ENCODE measurements around the gene SF3A2. TPM values are rescaled to one million over a fixed set of nuclear protein-coding genes. Genes with fewer than 3 reads are reported as not detected.

The SF3A2 gene
- total RNA-seq, 1 donor from 2014 or later, result 37.6 TPM

GRCh38 chr19:2261438-2262172 is 25.0 kb downstream of the SF3A2 start:
- Histone ChIP-seq H3K4me1 (ENCODE audit: control insufficient read depth in 3 of 3, insufficient read depth in 3 of 3, low read length in 3 of 3) (peaks cover 3 to 17% (median 7%) of the 10 kb centered on the region in 3 donors), H3K9me3 (ENCODE audit: control insufficient read depth in 3 of 3, low read length in 3 of 3) (no peaks in the 10 kb centered on the region), H3K4me3 (ENCODE audit: low read length in 3 of 3) (no peak overlapping the region), H3K9ac (ENCODE audit: low read depth in 1 of 3, low read length in 3 of 3) (no peak overlapping the region), H3K27me3 (ENCODE audit: control insufficient read depth in 3 of 3, insufficient read depth in 3 of 3, low read length in 3 of 3) (no peaks in the 10 kb centered on the region), H3K36me3 (ENCODE audit: control insufficient read depth in 3 of 3, insufficient read depth in 3 of 3, low read length in 3 of 3) (no peaks in the 10 kb centered on the region), H3K27ac (ENCODE audit: low read depth, low read length) (no peak overlapping the region)

GRCh38 chr19:2266183-2266993 is 29.8 kb downstream of the SF3A2 start:
- H3K27me3 ChIP-seq (ENCODE audit: control insufficient read depth in 3 of 3, insufficient read depth in 3 of 3, low read length in 3 of 3), result no peaks in the 10 kb centered on the region
- peaks cover 0 to 3% (median 0%) of the 10 kb centered on the region in 3 donors for H3K36me3 ChIP-seq (ENCODE audit: control insufficient read depth in 3 of 3, insufficient read depth in 3 of 3, low read length in 3 of 3)
- peak overlapping the region in 1 of 3 donors; percentile 16 for H3K9ac ChIP-seq (ENCODE audit: low read depth in 1 of 3, low read length in 3 of 3)
- peak overlapping the region; percentile 25 for H3K27ac ChIP-seq (ENCODE audit: low read depth, low read length)
- peaks cover 9 to 22% (median 11%) of the 10 kb centered on the region in 3 donors for H3K4me1 ChIP-seq (ENCODE audit: control insufficient read depth in 3 of 3, insufficient read depth in 3 of 3, low read length in 3 of 3)
- H3K9me3 ChIP-seq (ENCODE audit: control insufficient read depth in 3 of 3, low read length in 3 of 3), result no peaks in the 10 kb centered on the region
- H3K4me3 ChIP-seq (ENCODE audit: low read length in 3 of 3), result no peak overlapping the region

- peaks cover 27 to 41% (median 28%) of the 10 kb centered on the region in 3 donors for H3K4me1 ChIP-seq (ENCODE audit: control insufficient read depth in 3 of 3, insufficient read depth in 3 of 3, low read length in 3 of 3)
- H3K9me3 ChIP-seq (ENCODE audit: control insufficient read depth in 3 of 3, low read length in 3 of 3), result no peaks in the 10 kb centered on the region
- no peak overlapping the region for H3K9ac ChIP-seq (ENCODE audit: low read depth in 1 of 3, low read length in 3 of 3)
- H3K4me3 ChIP-seq (ENCODE audit: low read length in 3 of 3), result peak overlapping the region in 2 of 3 donors; percentile 75 to 77
- no peaks in the 10 kb centered on the region for H3K27me3 ChIP-seq (ENCODE audit: control insufficient read depth in 3 of 3, insufficient read depth in 3 of 3, low read length in 3 of 3)
- H3K27ac ChIP-seq (ENCODE audit: low read depth, low read length), result no peak overlapping the region
- peaks cover 4 to 11% (median 9%) of the 10 kb centered on the region in 3 donors for H3K36me3 ChIP-seq (ENCODE audit: control insufficient read depth in 3 of 3, insufficient read depth in 3 of 3, low read length in 3 of 3)
Observed at GRCh38 chr19:2268480-2268830, 31.8 kb downstream of the SF3A2 start.

- H3K9me3 ChIP-seq (ENCODE audit: control insufficient read depth in 3 of 3, low read length in 3 of 3), result no peaks in the 10 kb centered on the region
- peaks cover 30 to 45% (median 32%) of the 10 kb centered on the region in 3 donors for H3K4me1 ChIP-seq (ENCODE audit: control insufficient read depth in 3 of 3, insufficient read depth in 3 of 3, low read length in 3 of 3)
- H3K9ac ChIP-seq (ENCODE audit: low read depth in 1 of 3, low read length in 3 of 3), result peak overlapping the region; percentile 56 to 80 (median 74)
- H3K27ac ChIP-seq (ENCODE audit: low read depth, low read length), result peak overlapping the region; percentile 65
- peak overlapping the region; percentile 75 to 80 (median 77) for H3K4me3 ChIP-seq (ENCODE audit: low read length in 3 of 3)
- peaks cover 4 to 11% (median 9%) of the 10 kb centered on the region in 3 donors for H3K36me3 ChIP-seq (ENCODE audit: control insufficient read depth in 3 of 3, insufficient read depth in 3 of 3, low read length in 3 of 3)
- H3K27me3 ChIP-seq (ENCODE audit: control insufficient read depth in 3 of 3, insufficient read depth in 3 of 3, low read length in 3 of 3), result no peaks in the 10 kb centered on the region
Observed at GRCh38 chr19:2268861-2269243, 32.2 kb downstream of the SF3A2 start.

GRCh38 chr19:2269244-2270156 is 32.9 kb downstream of the SF3A2 start:
- peak overlapping the region; percentile 95 to 98 (median 97) for H3K9ac ChIP-seq (ENCODE audit: low read depth in 1 of 3, low read length in 3 of 3)
- peaks cover 4 to 13% (median 13%) of the 10 kb centered on the region in 3 donors for H3K36me3 ChIP-seq (ENCODE audit: control insufficient read depth in 3 of 3, insufficient read depth in 3 of 3, low read length in 3 of 3)
- no peaks in the 10 kb centered on the region for H3K9me3 ChIP-seq (ENCODE audit: control insufficient read depth in 3 of 3, low read length in 3 of 3)
- H3K4me1 ChIP-seq (ENCODE audit: control insufficient read depth in 3 of 3, insufficient read depth in 3 of 3, low read length in 3 of 3), result peaks cover 36 to 52% (median 38%) of the 10 kb centered on the region in 3 donors
- peak overlapping the region; percentile 86 to 98 (median 97) for H3K4me3 ChIP-seq (ENCODE audit: low read length in 3 of 3)
- peak overlapping the region; percentile 98 for H3K27ac ChIP-seq (ENCODE audit: low read depth, low read length)
- H3K27me3 ChIP-seq (ENCODE audit: control insufficient read depth in 3 of 3, insufficient read depth in 3 of 3, low read length in 3 of 3), result no peaks in the 10 kb centered on the region

GRCh38 chr19:2270157-2270422 is 33.5 kb downstream of the SF3A2 start:
- no peaks in the 10 kb centered on the region for H3K27me3 ChIP-seq (ENCODE audit: control insufficient read depth in 3 of 3, insufficient read depth in 3 of 3, low read length in 3 of 3)
- peak overlapping the region; percentile 95 to 98 (median 97) for H3K9ac ChIP-seq (ENCODE audit: low read depth in 1 of 3, low read length in 3 of 3)
- peaks cover 4 to 13% (median 13%) of the 10 kb centered on the region in 3 donors for H3K36me3 ChIP-seq (ENCODE audit: control insufficient read depth in 3 of 3, insufficient read depth in 3 of 3, low read length in 3 of 3)
- no peaks in the 10 kb centered on the region for H3K9me3 ChIP-seq (ENCODE audit: control insufficient read depth in 3 of 3, low read length in 3 of 3)
- H3K27ac ChIP-seq (ENCODE audit: low read depth, low read length), result peak overlapping the region; percentile 98
- H3K4me3 ChIP-seq (ENCODE audit: low read length in 3 of 3), result peak overlapping the region; percentile 86 to 98 (median 97)
- peaks cover 38 to 55% (median 39%) of the 10 kb centered on the region in 3 donors for H3K4me1 ChIP-seq (ENCODE audit: control insufficient read depth in 3 of 3, insufficient read depth in 3 of 3, low read length in 3 of 3)

GRCh38 chr19:2270423-2271233 is 34.0 kb downstream of the SF3A2 start:
- peak overlapping the region; percentile 98 for H3K27ac ChIP-seq (ENCODE audit: low read depth, low read length)
- H3K4me1 ChIP-seq (ENCODE audit: control insufficient read depth in 3 of 3, insufficient read depth in 3 of 3, low read length in 3 of 3), result peaks cover 43 to 60% (median 44%) of the 10 kb centered on the region in 3 donors
- peak overlapping the region; percentile 86 to 98 (median 97) for H3K4me3 ChIP-seq (ENCODE audit: low read length in 3 of 3)
- H3K27me3 ChIP-seq (ENCODE audit: control insufficient read depth in 3 of 3, insufficient read depth in 3 of 3, low read length in 3 of 3), result no peaks in the 10 kb centered on the region
- H3K9ac ChIP-seq (ENCODE audit: low read depth in 1 of 3, low read length in 3 of 3), result peak overlapping the region; percentile 95 to 98 (median 97)
- H3K9me3 ChIP-seq (ENCODE audit: control insufficient read depth in 3 of 3, low read length in 3 of 3), result no peaks in the 10 kb centered on the region
- H3K36me3 ChIP-seq (ENCODE audit: control insufficient read depth in 3 of 3, insufficient read depth in 3 of 3, low read length in 3 of 3), result peaks cover 4 to 13% (median 13%) of the 10 kb centered on the region in 3 donors

- Histone ChIP-seq H3K4me1 (ENCODE audit: control insufficient read depth in 3 of 3, insufficient read depth in 3 of 3, low read length in 3 of 3) (peaks cover 44 to 64% (median 52%) of the 10 kb centered on the region in 3 donors), H3K27me3 (ENCODE audit: control insufficient read depth in 3 of 3, insufficient read depth in 3 of 3, low read length in 3 of 3) (no peaks in the 10 kb centered on the region), H3K36me3 (ENCODE audit: control insufficient read depth in 3 of 3, insufficient read depth in 3 of 3, low read length in 3 of 3) (peaks cover 4 to 13% (median 13%) of the 10 kb centered on the region in 3 donors), H3K9ac (ENCODE audit: low read depth in 1 of 3, low read length in 3 of 3) (peak overlapping the region; percentile 66 to 88 (median 81)), H3K9me3 (ENCODE audit: control insufficient read depth in 3 of 3, low read length in 3 of 3) (no peaks in the 10 kb centered on the region), H3K27ac (ENCODE audit: low read depth, low read length) (peak overlapping the region; percentile 98), H3K4me3 (ENCODE audit: low read length in 3 of 3) (peak overlapping the region; percentile 61 to 98 (median 97))
Observed at GRCh38 chr19:2271234-2272103, 34.8 kb downstream of the SF3A2 start.
